ENCODE measurements around the gene FRY.

Gene FRY

DNA sequence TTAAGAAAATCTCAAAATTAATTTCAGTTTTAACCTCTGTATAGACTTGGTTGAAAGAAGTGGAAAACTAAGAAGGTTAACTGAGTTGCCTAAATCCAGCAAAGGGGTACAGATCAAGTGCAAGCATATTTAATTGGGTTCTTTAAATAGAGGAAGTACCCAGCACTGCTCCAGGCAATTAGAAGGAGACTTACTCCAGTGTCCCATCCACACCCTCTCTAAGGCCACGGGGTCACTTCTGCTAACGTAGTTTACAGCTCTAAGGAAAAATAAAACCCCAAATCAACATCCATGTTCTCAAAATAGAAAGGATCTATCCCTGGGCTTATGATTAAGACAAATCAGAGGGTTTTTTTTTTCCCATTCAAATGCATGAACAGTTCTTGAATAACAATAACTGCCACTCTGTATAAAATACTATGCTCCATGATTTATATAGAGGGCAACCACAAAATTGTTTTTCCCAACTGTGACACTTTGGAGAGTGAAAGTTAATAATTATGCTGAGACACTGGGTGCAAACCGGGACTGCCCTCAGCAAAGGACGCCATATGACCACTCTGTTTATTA lies 4.6 kb downstream of the FRY start:
- TF ChIP-seq ZFX (IDR thresholded peaks at IDR 0.05) (no peak), CTCF (conservative IDR thresholded peaks at IDR 0.05) (no peak)
- H3K27ac ChIP-seq: peak overlapping the region; percentile 58; the same call in 1 of the 2 replicates

GRCh38 chr13:32036757-32037156 lies 5.2 kb downstream of the FRY start:
- TF ChIP-seq ZFX (IDR thresholded peaks at IDR 0.05) (no peak), CTCF (conservative IDR thresholded peaks at IDR 0.05) (no peak)

DNA sequence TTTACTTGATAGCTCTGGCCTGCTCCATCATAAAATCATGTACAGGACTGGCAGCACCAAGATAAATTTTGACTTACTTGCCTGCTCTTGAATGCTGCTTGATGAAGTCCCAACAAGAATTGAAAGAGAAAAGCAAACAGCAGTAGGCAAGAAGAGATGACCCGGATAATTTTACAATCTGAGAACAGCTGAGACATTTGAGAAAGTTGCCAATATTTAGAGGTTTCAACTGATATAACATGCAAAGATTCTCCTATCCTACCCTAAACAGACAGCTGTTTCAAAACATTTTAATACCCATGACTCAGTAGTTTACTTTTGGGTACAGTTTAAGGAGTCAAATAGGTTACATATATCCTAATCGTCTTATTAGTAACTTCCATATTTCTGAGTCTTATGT lies 5.9 kb downstream of the FRY start:
- no peak overlapping the region for H3K27ac ChIP-seq
- TF ChIP-seq CTCF (conservative IDR thresholded peaks at IDR 0.05) (no peak), ZFX (IDR thresholded peaks at IDR 0.05) (no peak)

More at GRCh38 chr13:32036757-32037156, 5.2 kb downstream of the FRY start:
- peak overlapping the region; percentile 58; the same call in 1 of the 2 replicates for H3K27ac ChIP-seq

- no peak overlapping the region for H3K27ac ChIP-seq
- TF ChIP-seq ZFX (IDR thresholded peaks at IDR 0.05) (no peak), CTCF (conservative IDR thresholded peaks at IDR 0.05) (no peak)
Observed at GRCh38 chr13:32038343-32038742, 6.8 kb downstream of the FRY start.

DNA sequence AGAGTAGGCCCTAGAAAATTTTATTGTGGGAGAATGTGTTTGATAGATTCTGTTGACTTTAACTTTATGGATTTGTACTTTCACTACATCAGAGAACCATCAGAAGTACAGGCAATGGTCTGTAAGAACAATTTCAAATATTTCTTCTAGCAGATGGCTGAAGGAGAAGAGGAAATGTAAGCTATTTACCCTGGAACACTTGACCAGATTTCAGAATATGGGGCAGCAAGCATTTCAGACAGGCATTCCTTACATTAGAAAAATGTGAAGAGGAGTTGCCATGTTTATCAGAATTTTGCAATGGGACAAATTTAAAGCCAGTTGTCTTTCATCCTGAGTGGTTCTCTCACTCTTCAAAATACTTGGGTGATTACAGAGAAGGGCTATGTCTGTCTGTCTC lies 7.5 kb downstream of the FRY start:
- TF ChIP-seq ZFX (IDR thresholded peaks at IDR 0.05): no peak

GRCh38 chr13:32039528-32039927 lies 8.0 kb downstream of the FRY start:
- no peak overlapping the region for H3K27ac ChIP-seq
- TF ChIP-seq CTCF (conservative IDR thresholded peaks at IDR 0.05) (no peak), ZFX (IDR thresholded peaks at IDR 0.05) (no peak)

More for the DNA sequence above, 7.5 kb downstream of the FRY start:
- no peak overlapping the region for H3K27ac ChIP-seq

DNA sequence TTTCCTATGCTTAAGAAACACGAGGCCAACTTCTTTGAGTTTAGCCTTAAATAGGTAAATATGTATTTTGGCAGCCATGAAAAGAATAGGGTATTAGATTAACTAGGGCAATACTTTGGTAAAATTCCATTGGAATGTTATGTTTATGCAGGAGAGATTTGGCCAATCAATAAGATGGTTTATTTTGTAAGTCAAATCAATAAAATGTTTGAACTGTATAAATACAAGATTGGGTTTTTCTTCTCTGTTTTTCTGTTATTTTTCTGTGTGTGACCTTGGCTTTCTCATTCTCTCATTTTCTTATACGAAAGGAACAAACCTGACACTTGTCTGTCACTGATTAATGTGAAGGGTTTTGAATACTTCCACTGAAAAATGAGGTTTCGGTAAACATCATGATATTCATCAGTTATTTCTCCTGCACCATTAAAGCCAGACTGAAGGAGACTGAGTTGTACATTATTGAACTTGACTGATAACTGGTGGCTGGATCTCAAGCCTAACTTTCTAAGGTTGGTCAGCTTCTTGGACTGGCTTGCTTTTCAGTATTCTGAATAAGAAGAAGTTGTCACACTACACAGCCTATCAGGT lies 8.6 kb downstream of the FRY start:
- TF ChIP-seq CTCF (conservative IDR thresholded peaks at IDR 0.05) (no peak), ZFX (IDR thresholded peaks at IDR 0.05) (no peak)
- H3K27ac ChIP-seq: no peak overlapping the region

- H3K27ac ChIP-seq: no peak overlapping the region
- TF ChIP-seq ZFX (IDR thresholded peaks at IDR 0.05) (no peak), CTCF (conservative IDR thresholded peaks at IDR 0.05) (no peak)
Observed at GRCh38 chr13:32040689-32041088, 9.1 kb downstream of the FRY start.

Data from C4-2B (cell line).